Measurements from ENCODE around the gene TAMM41.

DNA sequence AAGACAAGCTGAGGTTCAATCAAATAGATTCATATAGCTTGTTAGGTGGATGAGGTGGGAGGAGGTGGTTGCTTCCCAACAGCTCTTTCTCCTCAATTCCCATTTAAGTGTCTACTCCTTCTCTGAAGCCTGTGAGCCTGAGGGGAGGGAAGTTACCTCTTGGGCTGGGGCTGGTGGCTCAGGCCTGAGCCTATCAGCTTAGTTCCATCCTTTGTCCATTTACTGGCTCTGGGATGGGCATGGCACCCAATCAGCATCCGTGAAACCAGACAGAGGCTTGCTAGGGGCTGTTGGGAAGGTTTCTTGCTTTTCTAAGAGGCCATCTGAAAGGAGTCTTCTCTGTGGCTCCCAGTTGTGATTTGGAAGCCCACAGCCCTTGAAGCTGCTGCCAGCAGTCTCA lies 57.3 kb downstream of the TAMM41 start:
- TF ChIP-seq, protein P1, sequence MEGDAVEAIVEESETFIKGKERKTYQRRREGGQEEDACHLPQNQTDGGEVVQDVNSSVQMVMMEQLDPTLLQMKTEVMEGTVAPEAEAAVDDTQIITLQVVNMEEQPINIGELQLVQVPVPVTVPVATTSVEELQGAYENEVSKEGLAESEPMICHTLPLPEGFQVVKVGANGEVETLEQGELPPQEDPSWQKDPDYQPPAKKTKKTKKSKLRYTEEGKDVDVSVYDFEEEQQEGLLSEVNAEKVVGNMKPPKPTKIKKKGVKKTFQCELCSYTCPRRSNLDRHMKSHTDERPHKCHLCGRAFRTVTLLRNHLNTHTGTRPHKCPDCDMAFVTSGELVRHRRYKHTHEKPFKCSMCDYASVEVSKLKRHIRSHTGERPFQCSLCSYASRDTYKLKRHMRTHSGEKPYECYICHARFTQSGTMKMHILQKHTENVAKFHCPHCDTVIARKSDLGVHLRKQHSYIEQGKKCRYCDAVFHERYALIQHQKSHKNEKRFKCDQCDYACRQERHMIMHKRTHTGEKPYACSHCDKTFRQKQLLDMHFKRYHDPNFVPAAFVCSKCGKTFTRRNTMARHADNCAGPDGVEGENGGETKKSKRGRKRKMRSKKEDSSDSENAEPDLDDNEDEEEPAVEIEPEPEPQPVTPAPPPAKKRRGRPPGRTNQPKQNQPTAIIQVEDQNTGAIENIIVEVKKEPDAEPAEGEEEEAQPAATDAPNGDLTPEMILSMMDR (IDR thresholded peaks at IDR 0.05), result no peak
- TF ChIP-seq POLR2A (IDR thresholded peaks at IDR 0.05) (no peak), POLR2AphosphoS5 (IDR thresholded peaks at IDR 0.05; ENCODE audit: insufficient read depth in 1 of 2, low read depth in 1 of 2) (no peak)
